ENCODE measurements around the gene COMMD1.
"Not testable (repeated sequence)": the region's sequence is repeated elsewhere in the genome, so short reads cannot be mapped to it uniquely, and the experiment has no call there.

COMMD1 gene

DNA sequence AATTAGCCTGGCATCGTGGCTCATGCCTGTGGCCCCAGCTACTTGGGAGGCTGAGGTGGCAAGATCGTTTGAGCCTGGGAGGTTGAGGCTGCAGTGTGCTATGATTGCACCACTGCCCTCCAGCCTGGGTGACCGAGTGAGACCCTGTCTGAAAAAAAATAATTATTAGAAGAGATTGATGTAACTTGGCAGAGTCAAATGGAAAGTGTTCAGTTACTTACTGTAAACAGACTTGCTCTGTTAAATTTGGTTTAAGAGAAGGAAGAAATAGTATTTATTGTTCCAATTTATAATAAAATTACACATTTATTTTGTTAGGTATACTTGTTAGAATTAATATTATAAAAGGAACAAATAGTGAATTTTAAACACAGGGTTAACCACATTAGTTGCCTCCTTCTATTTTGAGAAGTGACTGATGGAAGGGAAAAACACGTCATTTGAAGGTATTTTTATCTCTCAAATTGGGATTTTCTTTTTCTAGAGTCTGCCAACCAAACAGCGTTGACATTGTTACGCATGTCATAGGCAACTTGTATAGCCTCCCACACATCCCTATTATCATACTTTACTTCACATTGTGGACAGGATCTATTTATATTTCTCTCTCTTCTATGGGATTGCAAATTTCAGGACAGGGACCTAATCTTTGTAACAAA is 171.6 kb downstream of the COMMD1 start:
- DNase-seq, result no peak

DNA sequence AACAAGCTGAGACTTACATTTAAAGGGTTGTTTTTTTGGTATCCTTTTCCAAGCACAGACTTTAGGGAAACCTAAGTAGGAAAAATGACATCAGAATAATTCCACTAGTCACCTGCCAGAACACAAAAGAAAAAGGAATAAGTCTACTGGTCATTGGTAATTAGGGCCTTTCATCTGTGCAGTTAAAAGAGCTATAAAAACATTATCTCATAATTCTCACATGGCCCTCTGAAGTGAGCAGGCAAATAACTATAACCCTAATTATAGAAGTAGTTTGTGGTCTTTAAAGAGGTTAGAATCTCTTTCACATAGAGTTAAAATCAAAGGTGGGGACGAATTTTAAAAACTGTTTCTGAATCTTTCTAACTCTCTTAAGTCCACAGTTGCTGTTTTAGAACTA is 179.3 kb downstream of the COMMD1 start:
- DNase-seq, result no peak

DNA sequence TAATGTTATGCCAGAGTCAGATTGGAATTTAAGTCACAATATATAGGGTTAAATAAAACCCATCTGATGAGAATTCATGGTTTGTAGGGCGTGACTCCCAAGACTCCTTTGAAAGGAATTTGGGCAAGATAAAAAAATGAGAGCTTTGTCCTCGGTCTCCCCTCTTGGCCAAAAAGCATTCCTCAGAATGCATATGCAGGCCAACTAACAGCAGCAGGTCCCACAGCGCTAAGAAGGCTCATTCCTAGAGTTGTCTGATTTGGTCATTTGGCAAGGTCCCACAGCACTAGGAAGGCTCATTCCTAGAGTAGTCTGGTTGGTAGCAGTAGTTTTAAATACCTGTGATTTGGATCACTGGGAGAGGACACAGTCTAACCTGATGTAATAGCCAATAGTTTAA is 184.2 kb downstream of the COMMD1 start:
- DNase-seq, result no peak

DNA sequence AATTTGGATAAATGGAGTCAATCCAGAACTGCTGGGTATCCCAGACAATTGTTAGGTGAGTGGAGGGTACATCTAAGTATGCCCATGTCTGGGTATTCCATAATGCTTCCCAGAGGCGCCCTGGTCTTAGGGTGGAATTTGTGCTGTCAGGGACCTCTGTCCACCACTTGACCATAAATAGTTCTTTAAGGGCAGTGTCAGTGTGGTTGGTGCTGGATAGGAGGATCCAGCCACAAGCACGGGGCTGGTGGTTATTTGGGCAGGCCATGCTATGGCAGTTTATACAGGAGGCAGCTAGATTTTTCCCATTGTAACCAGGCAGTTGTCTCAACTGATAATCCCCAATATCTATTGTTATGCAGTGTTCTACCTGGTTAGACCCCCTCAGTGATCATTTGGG is 186.0 kb downstream of the COMMD1 start:
- DNase-seq, result no peak

DNA sequence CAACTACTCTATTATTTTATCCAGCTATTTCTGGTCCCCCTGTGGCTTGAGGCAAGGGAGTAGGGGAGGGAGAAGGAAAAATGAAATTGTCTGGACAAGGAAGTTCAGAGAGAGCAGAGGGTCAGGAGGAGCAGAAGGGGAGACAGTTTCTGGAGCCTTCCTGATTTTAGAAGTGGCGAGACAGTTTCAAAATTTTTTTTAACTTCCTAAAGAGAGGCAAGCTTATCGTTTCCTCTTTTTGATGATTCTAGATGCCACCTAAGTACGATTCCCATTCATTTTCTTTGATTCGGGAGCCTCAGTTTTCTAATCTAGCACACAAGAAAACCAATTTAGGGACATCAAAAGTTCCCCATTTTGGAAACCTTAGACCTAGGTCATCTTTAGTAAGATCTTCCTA is 193.6 kb downstream of the COMMD1 start:
- DNase-seq, result no peak

DNA sequence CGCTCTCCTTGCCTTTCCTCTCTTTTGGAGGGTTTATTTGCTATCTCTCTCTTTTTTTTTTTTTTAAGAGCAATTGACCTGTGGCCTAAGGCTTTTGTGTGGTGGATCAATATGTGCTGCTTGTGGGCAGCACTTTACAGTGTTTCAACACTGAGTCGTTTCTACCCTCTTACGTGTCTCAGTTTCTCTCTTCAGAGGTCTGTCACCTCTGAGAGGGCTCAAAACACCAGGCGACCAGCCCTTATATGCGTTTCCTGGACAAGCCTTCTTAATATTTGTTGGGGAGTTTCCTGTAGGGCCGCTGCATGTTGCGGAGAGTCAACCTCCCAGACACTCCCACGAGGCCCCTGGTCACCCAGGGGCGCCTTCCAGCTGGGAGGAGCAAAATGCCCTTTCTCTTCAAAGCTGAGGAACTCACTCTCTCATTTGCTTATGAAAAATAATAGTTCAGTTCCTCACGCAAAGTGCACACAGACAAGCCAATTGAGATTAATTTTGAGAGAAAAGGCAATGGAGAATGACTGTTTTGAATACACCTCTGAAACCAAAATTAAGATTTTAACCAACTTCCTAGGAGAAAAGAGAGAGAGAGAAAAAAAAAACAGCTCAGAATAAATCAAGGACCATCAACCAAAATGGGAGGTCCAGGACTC is 194.2 kb downstream of the COMMD1 start:
- no peak for DNase-seq

DNA sequence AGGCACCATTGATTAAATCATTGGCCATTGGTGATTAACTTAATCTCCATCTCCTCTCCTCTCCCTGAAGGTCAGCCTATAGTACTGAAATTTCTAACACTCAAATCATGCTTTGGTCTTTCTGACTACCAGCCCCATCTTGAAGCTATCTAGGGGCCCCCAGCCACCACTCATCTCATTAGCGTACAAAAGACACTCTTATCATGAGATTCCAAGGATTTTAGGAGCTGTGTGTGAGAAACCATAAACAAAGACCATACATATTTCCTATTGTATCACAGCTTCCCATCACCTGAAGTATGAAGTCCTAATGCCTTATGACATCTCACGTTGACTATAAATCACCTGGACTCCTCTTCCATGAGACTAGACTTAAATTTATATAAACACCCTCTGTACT is 196.4 kb downstream of the COMMD1 start:
- DNase-seq, result no peak

DNA sequence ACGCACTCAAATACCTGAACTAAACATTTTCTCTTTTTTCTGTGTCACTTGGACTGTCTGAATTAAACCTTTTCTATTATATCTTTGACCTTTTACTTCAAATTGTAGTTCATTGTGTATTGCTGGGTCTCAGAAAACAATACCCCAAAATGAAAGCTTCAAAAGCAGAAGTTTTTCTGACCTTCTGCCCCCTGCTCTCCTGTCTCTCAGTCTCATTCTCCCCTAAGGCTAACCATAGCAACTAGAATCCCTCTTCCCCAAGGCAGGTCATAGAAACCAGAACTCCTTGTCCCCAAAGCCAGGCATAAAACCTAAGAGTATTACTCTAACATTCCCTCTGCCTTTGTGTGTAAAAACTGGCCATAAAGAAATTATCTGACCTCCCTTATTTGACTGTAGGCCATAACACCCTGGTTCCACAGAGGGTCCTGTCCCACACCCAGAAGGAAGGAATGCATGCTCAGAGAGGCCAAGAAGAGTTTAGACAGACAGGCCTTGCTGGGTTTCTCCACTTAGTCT is 197.0 kb downstream of the COMMD1 start:
- no peak for DNase-seq

DNA sequence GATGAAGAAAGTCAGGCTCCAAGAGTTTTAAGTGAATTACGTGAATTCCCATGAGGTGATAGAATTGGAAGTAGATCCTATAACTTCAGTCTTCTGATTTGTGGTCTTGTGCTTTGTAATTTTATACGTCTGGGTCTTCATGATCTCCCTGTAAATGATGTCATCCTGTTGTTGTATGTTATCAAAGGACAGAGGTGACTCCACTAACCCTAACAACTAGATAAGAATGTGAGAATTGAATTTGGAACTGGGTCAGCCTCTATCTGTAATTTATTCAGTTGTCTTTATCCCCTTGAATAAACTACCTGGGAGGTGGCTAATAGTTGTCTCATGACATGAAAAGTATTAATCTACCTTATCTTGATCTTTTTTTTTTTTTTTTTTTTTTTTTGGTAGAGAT is 204.1 kb downstream of the COMMD1 start:
- DNase-seq, result no peak

DNA sequence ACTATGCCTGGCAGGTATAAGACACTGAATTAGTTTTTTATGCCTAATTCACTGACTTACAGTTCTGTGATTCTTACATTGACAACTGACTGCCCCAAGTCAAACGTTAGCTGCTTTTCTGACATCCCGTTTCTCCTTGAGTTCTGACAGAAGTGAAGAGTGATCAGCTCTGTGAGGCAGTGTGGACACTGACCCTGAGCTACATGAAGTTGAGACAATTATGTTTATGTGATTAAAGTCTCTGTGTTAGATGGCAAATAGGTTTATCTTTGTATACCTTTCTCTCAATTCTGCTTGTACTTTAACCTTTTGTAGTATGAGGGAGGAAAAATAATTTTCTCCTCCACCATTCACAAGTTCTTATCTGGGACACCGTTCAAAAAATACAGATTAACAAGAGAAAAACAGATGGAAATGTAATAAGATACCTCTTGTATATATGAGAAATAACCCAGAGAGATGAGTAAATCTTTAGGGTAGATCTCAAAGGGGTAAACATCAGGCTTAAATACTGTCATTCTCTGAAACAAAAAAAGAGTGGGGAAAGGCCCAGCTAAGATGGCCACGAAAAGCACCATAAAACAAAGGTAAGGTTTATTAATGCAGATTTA is 205.0 kb downstream of the COMMD1 start:
- DNase-seq, result no peak

DNA sequence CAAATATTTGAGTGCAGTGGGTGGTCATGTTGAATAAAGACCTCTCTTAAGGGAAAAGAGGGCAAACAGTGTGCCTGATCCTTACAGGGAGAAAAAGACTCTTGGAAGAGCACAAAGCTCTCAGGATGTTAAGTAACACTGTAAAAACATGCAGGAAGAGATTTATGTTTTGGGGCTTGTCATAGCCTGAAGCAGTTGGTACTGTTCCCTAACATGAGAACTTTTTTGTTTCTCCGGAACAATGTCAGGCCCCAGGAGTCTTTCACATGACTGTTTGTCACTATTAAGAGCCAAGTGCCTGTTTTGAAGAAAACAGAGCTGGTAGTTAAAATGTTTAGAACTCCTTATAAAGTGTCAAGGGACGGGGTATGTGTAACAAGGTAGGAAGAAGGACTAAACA is 206.7 kb downstream of the COMMD1 start:
- no peak for DNase-seq

DNA sequence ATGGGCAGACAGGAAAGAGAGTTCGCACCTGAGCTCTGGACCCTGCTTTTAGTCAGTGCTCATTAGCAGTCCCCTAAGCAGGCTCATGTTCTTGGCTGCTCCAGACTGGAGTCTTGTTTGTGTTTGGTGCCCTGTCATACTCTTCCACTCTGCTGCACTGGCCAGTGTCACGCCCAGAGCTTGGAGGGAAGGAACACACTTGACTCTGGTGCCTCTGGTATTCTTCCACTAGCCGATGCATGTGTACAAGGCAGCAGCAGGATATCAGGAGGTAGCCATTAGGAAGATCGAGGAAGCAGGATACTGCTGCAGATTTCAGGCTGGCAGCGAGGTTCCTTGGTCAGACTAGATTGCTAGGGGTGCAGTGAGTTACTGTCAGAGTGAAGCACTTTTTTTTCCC is 209.1 kb downstream of the COMMD1 start:
- DNase-seq, result no peak

DNA sequence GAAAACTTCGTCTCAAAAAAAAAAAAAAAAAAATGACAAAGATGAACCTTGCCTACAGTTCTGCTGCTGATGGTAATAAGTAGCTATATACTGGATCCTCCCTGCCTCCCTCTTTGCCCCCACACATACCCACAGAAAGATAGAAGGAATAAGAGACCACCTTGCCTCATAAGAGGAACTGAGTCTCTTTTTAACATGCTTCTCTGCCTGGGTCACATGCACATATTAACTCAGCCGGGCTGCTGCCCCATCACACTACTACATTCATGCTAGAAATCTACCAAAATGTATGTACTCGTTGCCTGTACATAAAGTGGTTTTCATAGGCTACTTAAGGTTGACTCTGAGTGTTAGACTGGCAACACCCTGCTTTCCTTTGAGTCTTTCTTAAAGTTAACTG is 211.5 kb downstream of the COMMD1 start:
- no peak for DNase-seq

DNA sequence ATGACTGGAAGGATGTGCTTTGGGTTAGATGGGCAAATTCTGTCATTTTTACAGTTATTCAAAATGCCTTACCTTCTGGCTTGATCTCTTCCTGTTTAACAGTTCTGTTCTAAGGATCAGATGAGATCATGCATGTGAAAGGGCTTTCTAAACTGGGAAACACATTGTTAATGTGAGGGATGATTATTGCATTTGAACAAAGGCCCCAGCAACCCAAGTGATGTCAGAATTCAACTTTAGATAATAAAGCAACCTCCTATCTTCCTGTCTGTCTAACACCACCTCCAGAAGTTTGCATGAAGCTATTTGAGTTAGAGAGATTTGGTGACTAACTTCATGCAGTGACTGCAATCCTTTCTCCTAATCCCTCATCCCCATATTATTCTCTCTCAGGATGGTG is 212.7 kb downstream of the COMMD1 start:
- no peak for DNase-seq

DNA sequence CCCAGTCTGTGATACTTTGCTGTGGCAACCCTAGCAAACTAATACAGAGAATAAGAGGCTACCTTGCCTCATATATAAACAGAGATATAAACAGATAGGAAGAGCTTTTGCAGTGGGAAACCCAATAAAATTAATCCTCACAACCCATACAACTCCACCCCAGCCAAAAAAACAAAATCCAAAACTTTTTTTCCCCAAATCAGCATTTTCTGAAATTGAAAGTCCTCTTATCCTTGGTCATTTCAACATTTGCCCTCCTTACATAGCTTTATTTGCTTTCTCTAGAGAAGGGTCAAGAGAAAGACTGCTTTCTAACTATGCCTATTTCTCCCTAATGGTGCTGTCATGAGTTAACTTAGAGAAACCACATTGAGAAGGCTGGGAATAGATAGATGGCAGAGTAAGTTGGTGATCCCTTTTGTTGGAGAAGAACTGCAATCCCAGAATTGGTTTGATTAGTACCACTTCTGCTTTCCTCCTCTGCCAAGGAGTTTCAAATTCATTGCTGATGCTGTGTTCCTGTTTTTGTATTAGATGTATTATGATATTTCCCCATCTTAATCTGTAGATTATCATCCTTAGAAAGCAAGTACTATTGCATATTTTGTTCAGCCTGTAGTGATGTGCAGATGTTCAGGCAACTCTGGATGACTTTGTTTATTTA is 214.0 kb downstream of the COMMD1 start:
- DNase-seq, result no peak

DNA sequence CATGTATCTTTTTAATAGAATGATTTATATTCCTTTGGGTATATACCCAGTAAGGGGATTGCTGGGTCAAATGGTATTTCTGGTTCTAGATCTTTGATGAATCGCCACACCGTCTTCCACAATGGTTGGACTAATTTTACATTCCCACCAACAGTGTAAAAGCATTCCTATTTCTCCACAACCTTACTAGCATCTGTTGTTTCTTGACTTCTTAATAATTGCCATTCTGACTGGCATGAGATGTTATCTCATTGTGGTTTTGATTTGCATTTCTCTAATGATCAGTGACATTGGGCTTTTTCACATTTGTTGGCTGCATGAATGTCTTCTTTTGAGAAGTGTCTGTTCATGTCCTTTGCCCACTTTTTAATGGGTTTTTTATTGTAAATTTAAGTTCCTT is 220.8 kb downstream of the COMMD1 start:
- not testable (repeated sequence) for DNase-seq

DNA sequence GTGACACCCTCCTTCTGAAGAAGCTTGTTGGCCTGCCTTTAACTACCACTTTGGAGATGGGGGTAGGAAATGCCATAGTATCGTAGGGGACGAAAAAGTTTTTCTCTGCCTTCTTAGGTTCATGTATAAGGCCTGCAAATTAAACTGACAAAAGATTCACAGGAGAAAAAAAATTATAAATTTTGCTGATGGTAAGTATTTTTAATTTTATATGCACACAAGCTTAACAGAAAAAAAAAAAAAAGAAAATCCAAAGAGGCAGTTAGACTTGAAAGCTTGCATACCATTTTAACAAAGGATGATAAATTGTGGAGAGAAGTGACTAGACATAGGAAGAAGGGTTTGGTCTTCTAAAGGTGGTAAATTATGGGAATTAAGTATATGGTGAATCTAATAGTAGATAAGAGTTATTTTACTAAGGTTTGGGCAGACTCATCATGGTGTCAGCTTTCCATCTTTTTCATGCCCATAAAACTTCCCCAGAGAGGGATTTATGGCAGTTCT is 227.9 kb downstream of the COMMD1 start:
- DNase-seq, result no peak

DNA sequence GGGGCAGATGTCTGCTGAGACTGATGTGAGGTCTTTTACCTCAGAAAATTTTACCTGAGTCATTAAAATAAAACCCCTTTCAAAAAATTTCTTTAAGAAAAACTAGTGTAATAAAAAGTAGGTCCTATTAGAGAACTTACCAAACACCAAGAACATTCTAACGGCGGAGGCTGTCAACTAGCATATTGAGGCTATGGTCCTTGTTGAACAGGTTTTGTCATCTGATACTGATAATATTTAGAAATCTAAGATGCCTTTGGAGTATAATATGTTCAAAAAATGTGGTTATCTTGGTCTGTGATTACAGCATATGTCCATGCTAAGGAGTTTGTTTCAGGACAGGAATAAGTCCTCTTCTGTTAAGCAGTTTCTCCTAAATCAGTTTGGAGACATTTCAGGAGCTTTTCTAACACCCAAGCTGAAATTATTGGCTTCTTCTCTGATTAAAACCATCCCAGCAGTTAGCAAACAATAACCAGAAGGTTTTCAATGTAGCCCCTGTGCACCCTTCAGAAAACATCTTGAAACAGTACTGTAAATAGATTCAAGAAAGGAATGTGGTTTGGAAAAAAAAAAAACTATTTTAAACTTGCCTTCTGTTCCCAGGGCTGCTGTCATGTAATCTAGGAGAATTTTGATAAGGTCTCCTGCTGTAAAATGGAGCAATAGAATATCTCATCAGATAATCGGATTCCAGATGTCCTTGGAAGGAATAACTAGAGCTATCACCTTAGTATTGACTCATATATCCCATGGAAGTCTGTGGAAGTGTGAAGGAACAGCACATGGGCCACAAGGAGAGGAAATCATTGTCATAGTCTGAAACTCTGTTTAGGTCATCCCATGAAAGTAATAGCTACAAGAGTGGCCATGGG is 231.7 kb downstream of the COMMD1 start:
- DNase-seq, result no peak

DNA sequence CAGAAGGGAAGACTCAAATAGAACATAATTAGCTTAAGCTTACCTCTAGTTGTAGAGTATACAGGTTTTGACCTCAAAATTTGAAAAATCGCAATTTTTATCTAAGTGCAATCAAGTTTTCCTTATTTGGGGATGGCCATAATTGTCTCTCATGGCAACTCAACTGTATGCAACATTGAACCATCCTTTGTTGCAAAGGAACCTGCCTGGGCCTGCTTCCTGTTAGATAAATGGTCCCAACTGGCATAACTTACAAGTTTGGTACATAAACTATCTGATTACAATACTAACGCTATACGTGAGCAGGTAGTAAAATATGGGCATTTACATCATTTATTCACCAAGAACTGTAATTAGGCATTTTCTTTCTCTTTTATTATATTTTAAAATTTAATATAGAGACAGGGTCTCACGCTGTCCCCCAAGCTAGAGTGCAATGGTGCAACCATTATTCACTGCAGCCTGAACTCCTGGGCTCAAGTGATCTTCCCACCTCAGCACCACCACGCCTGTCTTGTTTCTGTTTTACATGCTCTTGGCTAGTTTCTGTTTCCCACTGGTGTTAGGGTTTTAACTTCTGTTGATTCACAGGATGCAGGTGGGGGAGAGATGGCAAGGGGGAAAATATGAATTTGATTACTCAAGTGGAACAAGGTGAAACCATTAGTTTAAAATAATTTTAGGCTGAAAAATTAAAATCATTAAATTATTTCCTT is 235.1 kb downstream of the COMMD1 start:
- no peak for DNase-seq

DNA sequence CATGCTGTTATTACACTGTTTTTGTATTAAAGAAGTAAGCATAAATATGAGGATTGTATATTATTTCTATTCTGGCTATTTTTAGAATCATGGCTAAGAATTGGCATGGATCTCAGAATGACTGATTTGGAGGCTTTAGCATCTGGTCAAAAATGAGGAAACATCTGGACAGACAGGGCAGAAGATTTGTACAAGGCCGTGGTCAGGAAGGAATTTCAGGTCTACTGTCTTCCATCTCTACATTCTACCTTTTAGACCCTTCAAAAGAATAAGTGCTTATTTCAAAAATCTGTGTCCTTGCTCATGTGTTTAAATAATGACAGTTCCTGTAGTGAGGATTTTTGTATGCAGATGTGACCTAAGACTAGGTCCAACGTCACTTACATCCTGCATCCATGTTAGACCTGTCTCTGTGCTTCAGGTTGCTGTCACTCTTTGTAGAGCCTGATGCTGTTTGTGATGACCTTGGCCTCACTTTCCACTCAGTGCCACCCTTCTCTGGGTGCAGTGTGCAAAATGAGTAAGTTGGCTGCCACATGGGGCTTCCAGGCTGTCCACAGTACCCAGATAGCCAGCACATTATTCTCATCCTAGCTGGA is 235.8 kb downstream of the COMMD1 start:
- DNase-seq, result no peak

DNA sequence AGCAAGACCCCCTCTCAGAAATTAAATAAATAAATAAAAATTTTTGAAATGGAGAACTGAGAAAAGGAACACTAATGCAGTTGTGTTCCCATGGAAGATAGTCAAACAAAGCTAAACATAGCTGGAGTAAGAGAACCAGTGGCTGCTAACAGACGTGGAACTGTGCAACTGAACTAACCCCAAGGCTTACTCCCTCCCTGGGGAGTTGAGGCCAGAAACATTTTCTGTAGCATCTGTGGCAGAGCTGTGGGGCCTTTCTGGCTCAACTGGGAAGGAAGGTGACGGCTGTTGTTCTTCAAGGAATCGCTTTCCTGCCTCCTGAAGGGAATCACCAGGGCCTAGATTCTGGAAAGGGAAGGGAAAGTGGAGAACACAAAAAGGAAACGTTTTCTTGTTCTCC is 236.6 kb downstream of the COMMD1 start:
- no peak for DNase-seq

DNA sequence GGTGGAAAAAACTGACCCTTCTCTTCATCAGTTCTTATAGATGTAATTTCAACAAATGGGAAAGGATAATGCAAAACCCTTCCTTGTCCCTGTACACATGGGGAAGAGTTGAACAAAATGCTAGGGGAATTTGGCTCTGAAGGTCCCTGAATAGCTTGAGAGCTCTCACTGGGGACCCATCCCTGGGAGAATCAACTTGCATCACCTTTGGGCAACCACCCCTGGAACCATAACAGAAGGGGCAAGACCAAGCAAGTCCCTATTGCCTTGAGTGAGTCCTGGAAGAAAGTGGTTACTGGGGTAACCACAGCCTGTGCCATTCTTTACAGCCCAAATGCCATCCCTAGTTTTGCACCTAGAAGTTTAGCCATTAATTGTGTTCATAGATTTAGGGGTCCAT is 238.2 kb downstream of the COMMD1 start:
- no peak for DNase-seq
